Measurements from ENCODE around the gene CD180.

CD180 gene

DNA sequence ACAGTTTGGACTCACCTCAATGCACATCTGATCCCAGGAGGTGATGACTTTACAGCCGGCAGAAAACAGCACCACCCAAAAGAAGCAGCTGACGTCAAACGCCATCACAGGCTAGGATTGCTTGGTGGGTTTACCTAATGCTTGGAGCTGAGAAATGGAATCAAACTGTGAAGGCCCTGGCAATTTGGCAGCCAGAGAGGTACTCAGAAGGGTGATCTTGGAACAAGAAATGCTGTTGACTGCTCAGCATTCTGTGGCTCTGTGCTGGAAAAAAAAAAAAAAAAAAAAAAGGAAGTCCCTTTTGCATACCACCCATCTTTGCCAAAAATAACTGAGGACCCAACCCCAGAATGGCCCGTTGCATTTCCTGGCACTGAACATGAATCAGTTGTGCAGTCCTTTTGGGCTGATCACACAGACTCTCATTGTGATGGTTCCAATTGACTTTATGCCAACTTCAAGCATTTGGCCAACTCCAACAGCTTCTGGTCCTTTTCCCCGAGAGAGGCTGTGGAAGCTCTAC is at the start of gene CD180:
CD180 (minus strand) TSS at position 263 of the 523 bp plus-strand sequence; CDS start at position 105, 158 bp downstream.
- no peak within 1 kb of the TSS for H3K4me3 ChIP-seq (ENCODE audit: low read length)
- H3K9ac ChIP-seq (ENCODE audit: low read length) = no peak within 1 kb of the TSS
- H3K4me1 ChIP-seq (ENCODE audit: control insufficient read depth, insufficient read depth, low read length) = peaks cover 3% of the 10 kb centered on the region
- no peaks in the 10 kb centered on the region for H3K27me3 ChIP-seq (ENCODE audit: control insufficient read depth, insufficient read depth, low read length)
- H3K9me3 ChIP-seq (ENCODE audit: control insufficient read depth, low read length) = no peaks in the 10 kb centered on the region
- no peaks in the 10 kb centered on the region for H3K36me3 ChIP-seq (ENCODE audit: control insufficient read depth, insufficient read depth, low read length)

DNA sequence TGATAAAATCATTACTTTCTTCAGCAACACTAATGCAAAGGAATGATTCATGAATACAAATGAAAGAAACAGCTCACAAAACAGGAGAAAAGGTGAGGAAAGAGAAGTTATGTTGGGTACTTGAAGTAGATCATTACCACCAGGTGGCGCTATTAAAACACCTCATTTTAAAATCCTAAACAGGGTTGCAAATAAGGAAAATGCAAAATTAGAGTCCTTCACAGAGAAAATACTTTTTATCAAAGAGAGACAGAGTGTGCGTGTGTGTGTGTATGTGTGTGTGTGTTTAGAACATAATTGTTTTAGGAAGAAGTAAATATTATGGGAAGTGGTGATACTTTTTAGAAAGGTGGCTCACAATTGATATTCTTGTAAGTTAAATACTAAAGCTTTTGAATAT is 49.5 kb upstream of the CD180 start:
- H3K36me3 ChIP-seq (ENCODE audit: control insufficient read depth, insufficient read depth, low read length) = no peaks in the 10 kb centered on the region
- H3K9ac ChIP-seq (ENCODE audit: low read length) = no peak overlapping the region
- H3K4me1 ChIP-seq (ENCODE audit: control insufficient read depth, insufficient read depth, low read length) = peaks cover 10% of the 10 kb centered on the region

GRCh38 chr5:67245259-67245846 is 48.8 kb upstream of the CD180 start:
- Histone ChIP-seq H3K9me3 (ENCODE audit: control insufficient read depth, low read length) (no peaks in the 10 kb centered on the region), H3K36me3 (ENCODE audit: control insufficient read depth, insufficient read depth, low read length) (no peaks in the 10 kb centered on the region), H3K9ac (ENCODE audit: low read length) (no peak overlapping the region), H3K4me1 (ENCODE audit: control insufficient read depth, insufficient read depth, low read length) (peaks cover 10% of the 10 kb centered on the region), H3K27me3 (ENCODE audit: control insufficient read depth, insufficient read depth, low read length) (no peaks in the 10 kb centered on the region), H3K4me3 (ENCODE audit: low read length) (no peak overlapping the region)

More for the DNA sequence above, 49.5 kb upstream of the CD180 start:
- H3K4me3 ChIP-seq (ENCODE audit: low read length) = no peak overlapping the region
- no peaks in the 10 kb centered on the region for H3K27me3 ChIP-seq (ENCODE audit: control insufficient read depth, insufficient read depth, low read length)
- H3K9me3 ChIP-seq (ENCODE audit: control insufficient read depth, low read length) = no peaks in the 10 kb centered on the region

DNA sequence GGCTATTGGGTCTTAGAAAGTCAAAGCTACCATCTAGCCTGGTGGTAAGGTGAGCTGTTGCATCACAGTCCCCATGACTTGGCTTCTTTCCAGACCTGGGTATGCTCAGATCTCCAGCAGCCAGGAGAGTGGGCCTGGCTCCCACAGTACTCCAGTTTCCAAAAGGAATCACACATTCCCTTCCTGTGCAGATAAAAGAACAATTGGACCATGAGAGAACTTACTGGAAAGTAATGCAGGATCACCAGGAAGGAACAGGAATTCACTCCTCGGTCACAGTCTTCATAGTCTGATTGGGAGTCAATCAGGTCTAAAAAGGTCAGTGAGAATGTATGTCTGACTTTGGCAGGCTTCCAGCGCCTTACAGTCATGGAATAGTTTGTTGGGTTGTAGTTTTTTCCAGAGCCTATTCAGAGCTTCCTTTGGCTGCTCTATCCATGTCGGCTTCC is 47.8 kb upstream of the CD180 start:
- Histone ChIP-seq H3K36me3 (ENCODE audit: control insufficient read depth, insufficient read depth, low read length) (no peaks in the 10 kb centered on the region), H3K9ac (ENCODE audit: low read length) (no peak overlapping the region), H3K4me3 (ENCODE audit: low read length) (no peak overlapping the region), H3K9me3 (ENCODE audit: control insufficient read depth, low read length) (no peaks in the 10 kb centered on the region), H3K4me1 (ENCODE audit: control insufficient read depth, insufficient read depth, low read length) (peaks cover 10% of the 10 kb centered on the region), H3K27me3 (ENCODE audit: control insufficient read depth, insufficient read depth, low read length) (no peaks in the 10 kb centered on the region)

DNA sequence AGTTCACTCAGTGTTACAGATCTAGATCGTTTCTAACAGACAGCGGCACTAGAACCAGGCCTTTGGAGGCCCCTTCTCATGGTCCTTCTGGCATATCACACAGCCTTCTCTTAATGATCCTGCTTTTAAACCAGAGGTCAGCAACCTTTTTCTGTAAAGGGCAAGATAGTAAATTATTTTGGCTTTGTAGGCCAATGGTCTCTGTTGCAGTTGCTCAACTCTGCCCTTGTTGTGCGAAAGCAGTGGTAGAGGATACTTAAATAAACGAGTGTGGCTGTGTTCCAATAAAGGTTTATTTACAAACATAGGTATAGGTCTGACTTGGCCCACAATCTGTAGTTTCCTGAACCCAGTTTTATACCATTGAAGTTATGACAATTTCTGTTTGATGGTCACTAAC is 47.3 kb upstream of the CD180 start:
- no peaks in the 10 kb centered on the region for H3K27me3 ChIP-seq (ENCODE audit: control insufficient read depth, insufficient read depth, low read length)
- H3K9me3 ChIP-seq (ENCODE audit: control insufficient read depth, low read length) = no peaks in the 10 kb centered on the region
- no peaks in the 10 kb centered on the region for H3K36me3 ChIP-seq (ENCODE audit: control insufficient read depth, insufficient read depth, low read length)
- no peak overlapping the region for H3K9ac ChIP-seq (ENCODE audit: low read length)
- H3K4me3 ChIP-seq (ENCODE audit: low read length) = no peak overlapping the region
- peaks cover 10% of the 10 kb centered on the region for H3K4me1 ChIP-seq (ENCODE audit: control insufficient read depth, insufficient read depth, low read length)

- H3K4me1 ChIP-seq (ENCODE audit: control insufficient read depth, insufficient read depth, low read length) = peaks cover 6% of the 10 kb centered on the region
- H3K36me3 ChIP-seq (ENCODE audit: control insufficient read depth, insufficient read depth, low read length) = no peaks in the 10 kb centered on the region
- H3K27me3 ChIP-seq (ENCODE audit: control insufficient read depth, insufficient read depth, low read length) = no peaks in the 10 kb centered on the region
- no peak overlapping the region for H3K9ac ChIP-seq (ENCODE audit: low read length)
- no peak overlapping the region for H3K4me3 ChIP-seq (ENCODE audit: low read length)
- no peaks in the 10 kb centered on the region for H3K9me3 ChIP-seq (ENCODE audit: control insufficient read depth, low read length)
These were observed 46.8 kb upstream of the CD180 start for GRCh38 chr5:67243349-67243748.

GRCh38 chr5:67241326-67241725 is 44.7 kb upstream of the CD180 start:
- H3K9ac ChIP-seq (ENCODE audit: low read length) = no peak overlapping the region
- no peak overlapping the region for H3K4me3 ChIP-seq (ENCODE audit: low read length)
- no peaks in the 10 kb centered on the region for H3K27me3 ChIP-seq (ENCODE audit: control insufficient read depth, insufficient read depth, low read length)
- no peaks in the 10 kb centered on the region for H3K36me3 ChIP-seq (ENCODE audit: control insufficient read depth, insufficient read depth, low read length)
- no peaks in the 10 kb centered on the region for H3K4me1 ChIP-seq (ENCODE audit: control insufficient read depth, insufficient read depth, low read length)
- H3K9me3 ChIP-seq (ENCODE audit: control insufficient read depth, low read length) = no peaks in the 10 kb centered on the region

- Histone ChIP-seq H3K9me3 (ENCODE audit: control insufficient read depth, low read length) (no peaks in the 10 kb centered on the region), H3K4me3 (ENCODE audit: low read length) (no peak overlapping the region), H3K27me3 (ENCODE audit: control insufficient read depth, insufficient read depth, low read length) (no peaks in the 10 kb centered on the region), H3K9ac (ENCODE audit: low read length) (no peak overlapping the region), H3K4me1 (ENCODE audit: control insufficient read depth, insufficient read depth, low read length) (peaks cover 1% of the 10 kb centered on the region), H3K36me3 (ENCODE audit: control insufficient read depth, insufficient read depth, low read length) (no peaks in the 10 kb centered on the region)
These were observed 44.2 kb upstream of the CD180 start for GRCh38 chr5:67240846-67241245.

- Histone ChIP-seq H3K9ac (ENCODE audit: low read length) (no peak overlapping the region), H3K9me3 (ENCODE audit: control insufficient read depth, low read length) (no peaks in the 10 kb centered on the region)
These were observed 43.5 kb upstream of the CD180 start for GRCh38 chr5:67240065-67240464.

DNA sequence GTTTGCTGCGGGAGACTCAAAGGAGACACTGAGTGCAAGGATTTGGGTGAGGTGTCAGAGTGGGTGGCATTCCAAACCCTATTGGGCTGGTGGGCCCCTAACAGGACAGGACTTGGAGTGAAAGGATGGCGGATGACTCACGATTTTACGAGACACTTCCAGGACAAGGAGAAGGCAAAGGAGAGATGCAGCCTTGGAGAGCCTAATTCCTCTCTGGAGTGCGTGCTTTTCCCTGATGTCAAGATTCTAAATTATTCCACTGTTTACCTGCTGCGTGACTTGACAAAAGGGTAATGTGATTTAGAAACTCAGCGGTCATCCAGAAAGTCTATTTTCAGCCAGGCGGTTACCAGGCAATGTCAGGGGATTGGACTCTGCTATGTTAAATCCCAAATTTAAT is 41.6 kb upstream of the CD180 start:
- H3K36me3 ChIP-seq (ENCODE audit: control insufficient read depth, insufficient read depth, low read length) = no peaks in the 10 kb centered on the region
- no peak overlapping the region for H3K4me3 ChIP-seq (ENCODE audit: low read length)
- H3K9ac ChIP-seq (ENCODE audit: low read length) = no peak overlapping the region
- no peaks in the 10 kb centered on the region for H3K9me3 ChIP-seq (ENCODE audit: control insufficient read depth, low read length)
- H3K27me3 ChIP-seq (ENCODE audit: control insufficient read depth, insufficient read depth, low read length) = no peaks in the 10 kb centered on the region
- peaks cover 16% of the 10 kb centered on the region for H3K4me1 ChIP-seq (ENCODE audit: control insufficient read depth, insufficient read depth, low read length)

More at GRCh38 chr5:67240065-67240464, 43.5 kb upstream of the CD180 start:
- Histone ChIP-seq H3K4me3 (ENCODE audit: low read length) (no peak overlapping the region), H3K4me1 (ENCODE audit: control insufficient read depth, insufficient read depth, low read length) (peaks cover 9% of the 10 kb centered on the region), H3K36me3 (ENCODE audit: control insufficient read depth, insufficient read depth, low read length) (no peaks in the 10 kb centered on the region), H3K27me3 (ENCODE audit: control insufficient read depth, insufficient read depth, low read length) (no peaks in the 10 kb centered on the region)

- no peaks in the 10 kb centered on the region for H3K27me3 ChIP-seq (ENCODE audit: control insufficient read depth, insufficient read depth, low read length)
- no peaks in the 10 kb centered on the region for H3K9me3 ChIP-seq (ENCODE audit: control insufficient read depth, low read length)
- no peak overlapping the region for H3K4me3 ChIP-seq (ENCODE audit: low read length)
- no peak overlapping the region for H3K9ac ChIP-seq (ENCODE audit: low read length)
- peaks cover 16% of the 10 kb centered on the region for H3K4me1 ChIP-seq (ENCODE audit: control insufficient read depth, insufficient read depth, low read length)
- no peaks in the 10 kb centered on the region for H3K36me3 ChIP-seq (ENCODE audit: control insufficient read depth, insufficient read depth, low read length)
These were observed 39.0 kb upstream of the CD180 start for GRCh38 chr5:67235399-67236110.

- Histone ChIP-seq H3K9ac (ENCODE audit: low read length) (peak overlapping the region; percentile 23), H3K4me1 (ENCODE audit: control insufficient read depth, insufficient read depth, low read length) (peaks cover 16% of the 10 kb centered on the region), H3K4me3 (ENCODE audit: low read length) (no peak overlapping the region), H3K36me3 (ENCODE audit: control insufficient read depth, insufficient read depth, low read length) (no peaks in the 10 kb centered on the region), H3K27me3 (ENCODE audit: control insufficient read depth, insufficient read depth, low read length) (no peaks in the 10 kb centered on the region), H3K9me3 (ENCODE audit: control insufficient read depth, low read length) (no peaks in the 10 kb centered on the region)
These were observed 38.1 kb upstream of the CD180 start for GRCh38 chr5:67234671-67235176.

All from mucosa of stomach (tissue), 1 donor.